Limb (tissue), 2 donors: ENCODE measurements around the gene TDO2.
"Not testable (repeated sequence)": the region's sequence is repeated elsewhere in the genome, so short reads cannot be mapped to it uniquely, and the experiment has no call there.

Source experiments
- DNase-seq, 2 donors: peaks; one replicate each; pipeline ENCODE4 v3.0.0-alpha.2; 2016; ENCODE audit errors: extremely low spot score in 2 of 2

TDO2 gene

DNA sequence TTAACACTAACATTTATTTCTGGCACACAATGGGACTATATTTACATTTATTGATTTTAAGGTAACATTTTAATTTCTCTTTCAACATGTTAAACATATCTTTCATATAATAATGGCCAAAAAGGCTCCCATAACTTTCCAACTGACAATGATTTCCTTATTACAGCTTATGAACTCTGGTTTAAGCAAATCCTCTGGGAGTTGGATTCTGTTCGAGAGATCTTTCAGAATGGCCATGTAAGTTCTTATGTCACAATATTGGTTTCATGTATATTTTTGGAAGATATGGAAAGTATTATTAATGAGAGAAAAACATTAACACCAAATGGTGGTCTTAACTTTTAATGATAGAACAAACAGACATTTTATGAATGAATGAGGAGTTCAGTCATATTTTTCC is 4.1 kb downstream of the TDO2 start:
- DNase-seq = no peak

DNA sequence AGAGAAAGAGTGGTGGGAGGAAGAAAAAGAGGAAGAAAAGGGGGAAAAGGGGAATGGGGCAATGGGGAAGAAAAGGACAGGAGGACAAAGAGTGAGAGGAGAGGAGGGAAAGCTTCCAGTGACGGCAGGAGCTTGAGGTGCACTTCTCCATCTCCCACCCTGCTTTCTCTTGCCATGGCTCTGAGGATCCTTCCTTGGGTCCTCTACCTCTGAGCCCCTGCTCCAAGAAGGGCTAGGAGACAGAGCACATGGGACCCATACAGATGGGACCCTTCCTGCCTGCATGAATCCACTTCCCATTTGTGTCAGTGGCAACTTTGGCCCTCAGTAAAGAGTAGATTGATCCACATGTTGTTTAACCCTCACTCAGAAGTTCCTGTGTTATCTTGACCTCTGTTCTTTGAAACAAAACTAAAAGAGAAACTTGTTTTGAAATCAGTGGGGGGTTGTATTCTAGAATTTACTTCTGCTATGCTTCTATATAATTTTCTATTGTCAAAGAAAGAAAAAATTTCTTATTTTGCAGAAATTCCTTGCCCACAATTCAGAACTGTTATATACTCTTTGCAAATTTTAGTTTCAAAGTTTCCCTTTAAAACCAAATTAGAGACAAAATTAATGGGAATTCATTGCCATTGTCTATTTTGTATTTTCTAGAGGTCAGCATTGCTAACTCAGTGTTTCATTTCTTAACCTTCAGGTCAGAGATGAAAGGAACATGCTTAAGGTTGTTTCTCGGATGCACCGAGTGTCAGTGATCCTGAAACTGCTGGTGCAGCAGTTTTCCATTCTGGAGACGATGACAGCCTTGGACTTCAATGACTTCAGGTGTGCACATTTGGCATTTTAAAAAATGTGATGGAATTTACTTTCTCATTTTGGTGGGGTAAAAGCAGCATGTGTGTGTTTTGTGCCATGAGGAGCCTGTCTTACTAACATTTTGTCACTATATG is 5.0 kb downstream of the TDO2 start:
- DNase-seq = no peak

DNA sequence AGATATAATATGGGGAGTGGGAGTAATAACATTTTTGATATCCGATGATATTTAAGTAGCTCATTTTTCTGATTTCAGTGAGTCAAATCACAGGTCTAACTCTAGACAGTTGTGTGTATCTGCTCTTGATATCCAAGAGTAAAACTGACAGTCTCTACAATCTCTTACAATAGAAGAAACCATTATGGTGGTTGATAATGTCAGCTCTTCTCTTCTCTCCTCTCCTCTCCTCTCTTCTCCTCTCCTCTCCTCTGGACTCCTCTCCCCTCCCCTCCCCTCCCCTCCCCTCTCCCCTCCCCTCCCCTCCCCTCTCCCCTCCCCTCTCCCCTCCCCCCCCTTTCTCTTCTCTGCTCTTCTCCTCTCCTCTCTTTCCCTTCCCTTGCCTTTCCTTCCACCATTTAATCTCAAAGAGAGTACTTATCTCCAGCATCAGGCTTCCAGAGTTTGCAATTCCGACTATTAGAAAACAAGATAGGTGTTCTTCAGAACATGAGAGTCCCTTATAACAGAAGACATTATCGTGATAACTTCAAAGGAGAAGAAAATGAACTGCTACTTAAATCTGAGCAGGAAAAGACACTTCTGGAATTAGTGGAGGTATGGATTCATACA is 6.2 kb downstream of the TDO2 start:
- DNase-seq = no peak

DNA sequence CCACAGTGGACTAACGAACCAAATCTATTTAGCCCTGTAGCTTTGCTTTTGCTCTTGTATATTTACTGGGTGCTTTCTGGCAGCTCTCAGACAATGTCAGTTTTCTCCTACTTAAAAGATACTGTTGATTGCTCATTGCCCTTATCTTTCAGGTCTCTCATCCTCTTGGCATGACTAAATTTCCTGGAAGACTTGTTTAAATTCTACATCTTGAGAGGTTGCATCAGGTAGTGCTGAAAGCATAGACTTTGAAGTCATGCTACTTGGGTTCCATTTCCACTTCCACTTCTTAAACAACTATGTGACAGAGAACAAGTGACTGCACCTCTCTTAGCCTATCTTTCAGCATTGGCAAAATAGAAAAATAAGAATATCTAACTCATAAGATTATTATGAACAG is 8.4 kb downstream of the TDO2 start:
- DNase-seq = no peak

DNA sequence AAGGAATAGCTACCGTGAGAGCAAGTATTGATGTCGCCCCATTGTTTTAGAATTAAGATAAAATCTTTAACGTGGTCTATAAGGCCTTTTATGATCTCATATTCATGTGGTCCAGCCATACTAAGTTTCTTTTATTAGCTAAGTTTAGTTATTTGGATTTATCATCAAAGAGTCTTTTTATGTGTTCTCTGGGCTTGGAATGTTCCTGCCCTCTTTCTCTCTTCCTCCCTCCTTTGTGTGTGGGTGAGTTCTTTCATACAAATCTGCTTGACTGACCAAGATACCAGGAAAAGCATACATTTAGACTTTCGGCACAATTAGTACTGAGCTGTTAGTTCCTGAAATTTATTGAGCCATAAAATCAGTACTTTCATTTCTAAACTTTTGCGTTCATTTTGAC is 11.3 kb downstream of the TDO2 start:
- DNase-seq = no peak

DNA sequence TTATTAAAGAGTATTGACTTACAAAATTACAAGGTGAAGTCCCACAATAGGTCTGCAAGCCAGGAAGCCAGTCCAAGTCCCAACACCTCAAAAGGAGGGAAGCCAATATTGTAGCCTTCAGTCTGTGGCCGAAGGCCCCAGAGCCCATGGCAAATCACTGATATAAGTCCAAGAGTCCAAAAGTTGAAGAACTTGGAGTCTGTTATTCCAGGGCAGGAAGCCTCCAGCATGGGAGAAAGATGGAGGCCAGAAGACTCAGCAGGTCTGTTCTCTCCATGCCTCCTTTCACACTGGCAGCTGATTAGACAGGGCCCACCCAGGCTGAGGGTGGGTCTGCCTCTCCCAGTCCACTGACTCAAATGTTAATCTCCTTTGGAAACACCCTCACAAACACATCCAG is 18.1 kb downstream of the TDO2 start:
- DNase-seq = no peak

DNA sequence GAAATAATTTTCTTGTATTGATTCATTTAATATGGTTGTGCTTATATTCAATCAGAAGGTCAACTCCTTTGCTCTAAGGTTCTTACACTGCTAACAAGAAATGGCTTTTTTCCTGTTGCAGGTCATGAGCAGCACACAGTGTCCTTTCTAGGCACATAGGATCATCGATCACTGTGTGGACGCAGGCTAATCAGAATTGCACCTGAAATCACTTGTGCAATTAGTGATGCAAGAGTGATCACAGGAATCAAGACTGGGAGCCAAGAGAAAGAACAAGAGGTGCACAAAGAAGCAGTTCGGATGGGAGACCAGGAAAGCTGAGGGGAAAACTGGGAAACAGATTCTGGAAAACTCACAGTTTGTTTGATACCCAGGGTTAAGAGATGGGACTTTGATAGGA is 21.1 kb downstream of the TDO2 start:
- no peak for DNase-seq

DNA sequence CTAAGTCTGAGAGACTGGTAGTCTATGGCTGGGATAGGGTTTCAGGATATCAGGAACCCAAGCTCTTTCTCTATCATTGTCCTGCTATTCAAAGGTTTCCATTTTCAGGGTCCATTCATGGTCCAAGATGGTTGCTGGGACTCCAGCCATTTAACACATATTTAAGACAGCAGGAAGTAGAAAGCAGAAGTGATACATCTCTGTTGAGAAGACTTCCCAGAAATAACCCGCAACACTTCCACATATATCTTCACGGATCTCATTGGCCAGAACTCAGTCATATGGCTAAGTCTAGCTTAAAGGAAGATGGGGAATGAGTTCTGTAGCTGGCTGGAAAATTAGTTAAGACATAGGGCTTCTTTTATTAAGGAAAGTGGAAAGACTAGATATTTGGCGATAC is 26.3 kb downstream of the TDO2 start:
- no peak for DNase-seq

DNA sequence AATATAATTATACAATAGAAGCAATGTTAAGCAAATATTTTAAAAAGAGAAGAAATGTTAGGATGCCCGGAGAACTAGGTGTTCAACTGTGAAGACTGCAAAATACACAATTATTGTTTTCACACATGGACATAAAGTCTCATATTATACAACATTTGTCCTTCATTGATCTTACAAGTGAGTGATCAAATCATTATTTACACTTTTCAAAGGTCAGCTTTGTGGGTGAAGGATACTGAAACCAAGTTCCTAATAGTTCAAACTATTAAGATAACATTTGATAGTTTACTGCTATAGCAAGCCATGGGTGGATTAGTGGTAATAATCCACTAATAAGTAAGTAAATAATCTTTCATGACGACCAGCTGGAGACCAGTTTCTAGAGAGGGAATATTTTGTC is 26.8 kb downstream of the TDO2 start:
- no peak for DNase-seq

DNA sequence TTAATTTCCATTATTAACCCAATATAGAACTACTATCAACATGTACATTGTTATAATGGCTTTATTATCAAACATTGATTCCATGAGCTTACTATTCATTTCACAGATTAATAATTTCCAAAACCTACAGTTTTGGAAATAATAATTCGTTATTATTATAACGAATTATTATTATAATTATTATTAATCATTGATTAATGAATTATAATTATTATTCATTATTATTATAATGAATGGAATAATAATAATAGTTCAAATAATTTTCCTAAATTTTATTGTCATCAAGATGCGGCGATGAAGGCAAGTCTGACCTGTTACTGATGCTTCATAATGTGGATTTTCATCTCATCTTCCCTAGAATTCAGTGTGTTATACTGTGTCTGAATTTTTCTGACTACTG is 28.1 kb downstream of the TDO2 start:
- no peak for DNase-seq

DNA sequence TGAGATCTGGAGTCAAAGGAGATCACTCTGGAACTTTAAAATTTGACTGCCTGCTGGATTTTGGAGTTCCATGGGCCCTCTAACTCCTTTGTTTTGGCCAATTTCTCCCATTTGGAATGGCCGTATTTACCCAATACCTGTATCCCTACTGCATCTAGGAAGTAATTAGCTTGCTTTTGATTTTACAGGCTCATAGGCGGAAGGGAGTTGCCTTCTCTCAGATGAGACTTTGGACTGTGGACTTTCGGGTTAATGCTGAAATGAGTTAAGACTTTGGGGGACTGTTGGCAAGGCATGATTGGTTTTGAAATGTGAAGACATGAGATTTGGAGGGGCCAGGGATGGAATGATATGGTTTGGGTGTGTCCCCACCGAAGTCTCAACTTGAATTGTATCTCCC is 31.1 kb downstream of the TDO2 start:
- DNase-seq = not testable (repeated sequence)

DNA sequence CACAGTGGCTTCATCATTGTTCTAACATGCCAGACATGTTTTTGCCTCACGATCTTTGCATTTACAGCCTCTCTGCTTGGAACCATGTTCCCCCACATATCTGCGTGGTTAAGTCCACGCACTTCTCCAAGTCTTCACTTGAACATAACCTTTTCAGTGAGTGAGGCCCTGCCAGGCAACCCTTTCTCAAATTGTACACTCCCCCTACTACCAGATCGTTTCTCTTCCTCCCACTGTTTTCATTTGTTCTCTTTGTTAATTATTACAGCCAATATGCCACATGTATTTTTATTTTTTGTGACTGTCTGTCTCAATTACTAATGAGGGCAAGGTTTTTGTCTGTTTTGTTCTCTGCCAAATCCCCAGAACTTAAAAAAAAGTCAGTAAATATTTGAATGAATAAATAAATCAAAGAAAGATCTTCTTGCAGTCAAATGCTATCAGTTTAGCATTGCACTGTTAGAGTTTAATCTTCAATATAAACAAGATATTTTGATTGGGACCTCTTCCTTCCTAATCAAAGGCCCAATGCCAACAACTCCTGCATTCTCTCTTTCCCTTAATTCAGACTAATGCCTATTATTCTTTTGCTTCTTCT is 32.0 kb downstream of the TDO2 start:
- no peak for DNase-seq

DNA sequence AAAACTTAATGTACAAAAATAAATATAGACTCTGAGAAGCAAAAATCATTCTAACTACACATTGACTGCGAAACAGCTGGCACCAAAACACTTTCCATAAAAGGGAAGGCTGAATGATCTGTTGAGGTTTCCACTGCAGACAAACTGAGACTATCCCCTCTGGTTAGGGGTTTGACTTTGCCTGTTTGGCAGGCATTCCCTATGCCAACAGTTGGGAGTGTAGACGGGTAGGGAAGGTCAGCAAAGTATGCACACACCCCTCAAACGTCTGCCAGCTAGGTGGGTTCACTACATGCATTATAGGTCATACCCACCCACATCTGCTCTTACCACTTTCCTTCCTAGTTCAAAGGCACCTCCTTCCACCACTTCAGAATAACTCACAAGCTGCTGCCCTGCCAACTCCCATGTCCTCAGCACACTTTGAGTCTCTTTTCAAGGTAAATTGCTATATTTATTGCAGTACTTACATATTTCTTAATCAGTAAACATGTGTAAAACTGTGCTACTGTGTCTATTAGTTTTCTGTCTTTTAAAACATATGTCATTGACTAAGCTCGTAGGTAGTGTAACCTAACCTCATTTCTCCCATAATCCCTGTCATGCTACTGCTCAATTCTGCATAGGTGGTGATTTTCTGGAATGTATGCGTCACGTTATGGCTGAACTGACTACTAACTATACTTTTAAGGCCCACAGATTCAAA is 37.7 kb downstream of the TDO2 start:
- DNase-seq = no peak

DNA sequence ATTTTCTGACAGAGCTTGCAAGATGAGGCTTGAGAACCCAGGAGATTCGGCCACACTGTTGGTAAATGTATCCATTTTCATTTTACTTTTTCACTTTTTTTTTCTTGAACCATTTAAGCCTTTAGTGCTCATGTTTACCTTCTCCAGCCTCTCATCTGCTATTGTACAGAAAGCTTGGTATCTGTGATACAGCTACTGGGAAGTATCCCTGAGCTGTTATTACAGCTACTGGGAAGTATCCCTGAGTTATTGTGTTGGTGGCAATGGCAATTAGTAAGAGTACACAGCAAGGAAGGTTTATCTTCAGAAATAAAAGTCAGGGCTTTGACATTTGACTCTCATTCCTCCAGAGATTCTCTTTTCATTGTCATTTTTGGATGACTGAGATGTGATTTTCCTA is 38.3 kb downstream of the TDO2 start:
- no peak for DNase-seq

DNA sequence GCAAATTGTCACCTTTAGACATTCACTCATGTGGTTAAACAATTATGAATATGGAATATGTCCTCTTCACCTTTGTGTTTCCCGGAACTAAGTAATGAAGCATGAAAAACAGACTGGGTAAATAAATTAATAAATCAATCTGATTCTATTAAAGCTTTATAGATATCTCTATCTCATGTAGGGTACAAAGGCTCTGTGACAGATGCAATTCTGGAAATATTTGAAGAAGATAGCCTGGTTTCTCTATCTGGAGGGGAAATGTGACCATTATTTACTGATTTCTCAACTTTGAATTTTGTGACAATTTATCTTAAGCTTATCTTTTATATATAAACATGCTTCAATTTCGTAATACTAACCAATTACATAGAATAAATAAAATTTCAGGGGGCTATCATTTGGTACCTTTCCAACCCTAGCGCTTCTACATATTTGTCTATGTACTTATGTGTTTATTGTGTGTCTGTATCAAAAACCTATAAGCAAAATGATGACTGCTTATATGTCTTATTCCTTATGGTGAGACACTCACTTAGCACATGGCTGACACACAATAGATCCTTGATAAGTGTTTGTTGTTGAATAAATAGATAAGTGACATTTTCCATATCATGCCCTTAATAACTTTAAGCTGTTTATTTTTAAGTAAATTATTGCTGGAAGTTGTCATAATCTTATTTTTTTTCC is 40.3 kb downstream of the TDO2 start:
- no peak for DNase-seq

DNA sequence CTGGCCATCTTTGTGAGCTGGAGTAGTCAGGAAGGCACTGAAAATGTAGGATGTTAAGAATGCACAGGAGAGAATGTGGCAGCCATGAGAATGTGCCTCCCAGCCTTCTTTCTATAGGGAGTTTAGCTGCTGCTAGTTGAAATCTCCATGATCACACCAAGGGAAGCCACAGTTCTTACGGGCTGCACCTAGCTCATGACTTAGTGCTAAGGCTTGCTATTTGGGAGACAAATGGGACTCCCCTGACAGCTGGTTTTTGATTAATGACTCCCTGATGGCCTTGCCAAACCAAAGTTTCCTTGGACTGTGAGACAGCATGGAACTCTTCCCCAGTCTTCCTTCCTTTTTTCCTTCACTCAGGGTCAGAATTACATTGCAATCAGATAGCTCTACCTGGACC is 41.0 kb downstream of the TDO2 start:
- no peak for DNase-seq

DNA sequence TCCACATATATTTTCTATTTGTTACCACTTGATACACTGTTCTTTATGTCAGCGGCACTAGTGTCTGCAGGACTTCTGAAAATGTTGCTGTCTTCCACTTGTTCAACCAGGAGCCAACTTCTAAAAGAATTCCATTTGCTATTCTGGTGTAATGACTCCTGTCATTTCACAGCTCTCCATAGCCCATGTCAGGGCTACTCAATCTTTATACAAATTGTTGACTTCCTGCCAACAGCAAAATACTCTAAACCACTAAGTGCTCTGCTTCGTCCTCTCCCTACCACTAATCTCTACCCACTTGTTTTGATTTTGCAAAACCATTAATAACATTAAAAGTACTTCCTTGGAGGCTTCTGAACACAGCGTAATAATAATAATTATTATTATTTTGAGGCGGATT is 43.0 kb downstream of the TDO2 start:
- DNase-seq = no peak

DNA sequence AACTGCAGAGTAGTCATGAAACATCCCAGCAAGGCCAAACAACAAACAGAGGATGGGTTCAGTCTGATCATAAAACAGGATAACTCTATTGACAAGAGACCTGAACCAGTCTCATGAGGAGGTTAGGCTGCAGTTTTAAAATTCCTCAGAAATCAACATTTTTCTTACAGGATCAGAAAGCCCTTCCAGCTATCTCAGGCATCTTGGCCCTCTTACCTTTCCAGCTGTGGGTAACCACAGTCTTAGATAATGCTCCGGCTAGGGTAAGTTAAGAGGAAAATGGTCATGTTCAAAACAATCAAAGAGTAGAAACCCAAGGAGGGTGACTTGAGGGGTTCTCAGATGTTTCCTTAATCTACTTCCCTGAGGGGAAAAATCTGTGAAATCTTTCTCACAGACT is 45.0 kb downstream of the TDO2 start:
- DNase-seq = no peak

DNA sequence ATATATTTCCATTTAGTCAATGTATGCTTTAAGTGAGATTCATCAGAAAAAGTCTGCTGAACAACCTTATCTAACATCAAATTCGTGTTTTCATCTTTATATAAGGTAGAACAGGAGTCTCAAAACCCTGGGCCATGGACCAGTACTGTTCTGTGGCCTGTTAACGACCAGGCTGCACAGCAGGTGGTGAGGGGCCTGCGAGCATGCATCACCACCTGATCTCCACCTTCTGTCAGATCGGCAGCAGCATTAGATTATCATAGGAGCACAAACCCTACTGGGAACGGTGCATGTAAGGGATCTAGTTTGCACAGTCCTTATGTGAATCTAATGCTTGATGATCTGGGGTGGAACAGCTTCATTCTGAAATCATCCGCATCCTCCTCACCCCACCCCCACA is 47.0 kb downstream of the TDO2 start:
- DNase-seq = no peak

DNA sequence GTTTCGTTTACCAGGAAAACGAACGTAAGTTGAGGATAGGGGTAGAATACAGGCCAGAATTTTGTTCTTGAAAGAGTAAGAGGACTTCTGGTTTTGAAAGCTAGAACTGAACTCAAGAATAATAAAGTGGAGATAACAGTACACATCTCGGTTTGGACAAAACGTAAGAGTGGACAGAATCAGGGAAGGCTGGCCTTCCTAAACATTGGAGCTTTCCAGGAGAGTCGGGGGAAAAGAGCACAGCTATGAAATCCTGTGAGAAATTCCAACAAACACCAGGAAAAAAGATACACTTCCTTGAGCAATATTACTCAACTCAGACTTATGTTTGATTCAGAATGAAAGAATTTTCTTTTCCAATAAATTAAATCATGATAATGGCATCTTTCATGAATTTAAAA is 49.0 kb downstream of the TDO2 start:
- DNase-seq = no peak
